ENCODE results near the gene EMILIN3. TPM values are rescaled to one million over a fixed set of nuclear protein-coding genes. Genes with fewer than 3 reads are reported as not detected.

The EMILIN3 gene
- total RNA-seq, 2 experiments from 2014 or later: not detected

- POLR2A ChIA-PET: no interaction called here
- intact Hi-C loops (cut with micrococcal nuclease): no loop called here
- ATAC-seq (no peak), DNase-seq (no peak)
- Mint-ChIP-seq H3K4me3 (no peak overlapping the region), H3K36me3 (ENCODE audit: low read depth) (peaks cover 9% of the 10 kb centered on the region), H3K9me3 (no peaks in the 10 kb centered on the region), H3K27ac (no peak overlapping the region), H3K4me1 (ENCODE audit: low read depth) (peaks cover 13% of the 10 kb centered on the region), H3K27me3 (no peaks in the 10 kb centered on the region)
- CTCF ChIA-PET: no interaction called here
- TF ChIP-seq CTCF (IDR thresholded peaks at IDR 0.05): no peak
Measured at GRCh38 chr20:41406353-41406752, 39.7 kb upstream of the EMILIN3 start.

DNA sequence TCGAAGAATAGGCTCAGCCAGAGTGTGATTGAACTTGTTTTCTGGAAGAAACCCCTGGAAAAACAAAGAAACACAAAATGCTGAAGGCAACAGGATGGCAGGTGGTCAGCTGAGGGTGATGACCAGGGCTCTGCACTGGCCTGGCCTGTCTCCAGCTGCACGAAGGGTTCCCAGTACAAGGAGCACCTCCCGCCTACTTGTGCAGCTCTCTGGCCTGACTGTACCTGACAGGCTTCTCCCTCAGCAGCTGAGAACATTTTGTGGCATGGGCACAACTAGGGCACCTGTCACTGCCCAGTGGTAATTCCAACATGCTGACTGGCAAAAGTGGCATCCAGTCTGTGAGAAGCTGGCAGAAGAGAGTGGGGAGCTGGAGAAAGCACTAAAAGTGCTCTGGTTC lies 38.8 kb upstream of the EMILIN3 start:
- H3K9me3 Mint-ChIP-seq: no peaks in the 10 kb centered on the region
- peaks cover 9% of the 10 kb centered on the region for H3K36me3 Mint-ChIP-seq (ENCODE audit: low read depth)
- H3K4me3 Mint-ChIP-seq: no peak overlapping the region
- no peak for ATAC-seq
- ChIA-PET CTCF (no interaction called here), POLR2A (no interaction called here)
- TF ChIP-seq CTCF (IDR thresholded peaks at IDR 0.05): no peak
- intact Hi-C loops (cut with micrococcal nuclease): no loop called here
- H3K27ac Mint-ChIP-seq: no peak overlapping the region
- peaks cover 13% of the 10 kb centered on the region for H3K4me1 Mint-ChIP-seq (ENCODE audit: low read depth)
- H3K27me3 Mint-ChIP-seq: no peaks in the 10 kb centered on the region
- DNase-seq: no peak

DNA sequence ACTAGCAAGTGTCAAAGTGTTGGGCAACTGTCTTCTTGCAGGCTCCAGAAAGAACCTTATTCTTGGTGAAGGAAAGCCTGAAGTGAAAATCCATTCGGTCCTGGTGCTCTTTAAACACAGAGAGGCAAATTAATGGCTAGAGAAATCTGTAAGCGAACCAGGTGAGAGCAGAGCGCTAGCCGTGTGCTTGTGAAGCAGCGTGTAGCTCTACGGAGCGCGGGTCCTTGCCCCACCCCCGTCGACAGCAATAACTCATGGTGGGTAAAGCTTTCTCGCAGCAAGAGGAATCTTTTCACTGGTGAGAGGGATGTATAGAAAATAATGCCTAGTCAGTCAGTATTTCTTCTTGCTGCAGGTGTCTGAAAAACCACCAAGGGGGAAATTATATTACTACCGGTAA lies 37.0 kb upstream of the EMILIN3 start:
- Mint-ChIP-seq H3K9me3 (no peaks in the 10 kb centered on the region), H3K36me3 (ENCODE audit: low read depth) (peaks cover 6% of the 10 kb centered on the region), H3K27ac (no peak overlapping the region), H3K27me3 (no peaks in the 10 kb centered on the region), H3K4me1 (ENCODE audit: low read depth) (peaks cover 4% of the 10 kb centered on the region), H3K4me3 (no peak overlapping the region)
- POLR2A ChIA-PET: no interaction called here
- TF ChIP-seq CTCF (IDR thresholded peaks at IDR 0.05): no peak
- CTCF ChIA-PET: no interaction called here
- intact Hi-C loops (cut with micrococcal nuclease): no loop called here
- DNase-seq: no peak
- no peak for ATAC-seq

GRCh38 chr20:41398408-41398807 lies 31.8 kb upstream of the EMILIN3 start:
- no peak overlapping the region for H3K4me3 Mint-ChIP-seq
- no peak overlapping the region for H3K27ac Mint-ChIP-seq
- H3K4me1 Mint-ChIP-seq (ENCODE audit: low read depth): no peaks in the 10 kb centered on the region
- no peaks in the 10 kb centered on the region for H3K9me3 Mint-ChIP-seq
- H3K36me3 Mint-ChIP-seq (ENCODE audit: low read depth): peaks cover 2% of the 10 kb centered on the region
- ChIA-PET CTCF (no interaction called here), POLR2A (no interaction called here)
- no peaks in the 10 kb centered on the region for H3K27me3 Mint-ChIP-seq
- no peak for TF ChIP-seq CTCF (IDR thresholded peaks at IDR 0.05)
- intact Hi-C loops (cut with micrococcal nuclease): no loop called here
- DNase-seq (no peak), ATAC-seq (no peak)

DNA sequence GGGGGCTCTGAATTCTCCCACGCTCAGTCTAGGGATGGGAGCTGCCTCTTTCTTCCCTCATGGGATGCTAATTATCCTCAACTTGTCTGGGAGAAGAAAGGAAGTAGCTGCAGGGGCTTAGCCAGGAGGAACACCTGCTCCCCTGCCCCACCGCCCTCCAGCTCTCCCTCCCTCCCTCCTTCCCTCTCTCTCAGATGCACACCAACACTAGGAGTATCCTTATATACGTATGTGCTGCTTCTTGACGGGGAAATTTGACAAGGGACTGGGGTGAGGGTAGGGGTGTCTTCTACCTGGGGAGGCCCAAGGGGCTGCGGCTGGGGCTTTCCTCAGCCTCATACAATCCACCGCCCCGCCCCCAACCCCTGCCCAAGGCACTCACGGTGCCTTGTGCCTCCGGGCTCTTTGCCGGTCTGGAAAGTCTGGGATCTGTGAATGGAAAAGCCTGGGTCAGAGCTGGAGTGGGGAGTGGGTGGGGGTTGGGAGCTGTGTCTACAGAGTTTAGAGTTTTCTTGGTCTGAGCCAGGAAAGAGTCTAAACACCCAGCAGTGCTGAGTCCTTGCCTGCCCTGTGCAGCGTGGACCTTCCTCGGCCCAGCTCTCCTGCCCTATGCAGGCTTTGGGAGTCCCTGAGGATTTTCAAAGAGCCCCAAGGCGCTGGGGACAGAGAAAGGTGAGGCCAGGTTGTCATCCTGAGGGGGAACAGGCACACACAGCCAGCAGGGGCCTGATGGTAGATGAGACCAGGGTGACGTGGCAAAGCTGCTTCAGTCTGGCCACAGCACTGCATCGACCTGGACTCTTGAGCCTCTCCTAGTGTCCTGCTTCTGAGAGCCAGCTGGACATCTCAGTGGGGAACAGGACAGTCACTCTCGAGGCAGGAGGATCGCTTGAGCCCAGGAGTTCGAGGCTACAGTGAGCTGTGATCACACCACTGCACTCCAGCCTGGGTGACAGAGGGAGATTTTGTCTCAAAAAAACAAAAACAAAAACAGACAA lies 29.3 kb upstream of the EMILIN3 start:
- intact Hi-C loops (cut with micrococcal nuclease): no loop called here
- no peak overlapping the region for H3K4me3 Mint-ChIP-seq
- no peaks in the 10 kb centered on the region for H3K36me3 Mint-ChIP-seq (ENCODE audit: low read depth)
- POLR2A ChIA-PET: interaction anchor here (0.6 kb wide), 1 partner anchor 487 kb away, joined by 3 read pairs; no protein-coding TSS in a partner anchor
- no peak overlapping the region for H3K27ac Mint-ChIP-seq
- CTCF ChIA-PET: no interaction called here
- no peak for DNase-seq
- H3K4me1 Mint-ChIP-seq (ENCODE audit: low read depth): no peaks in the 10 kb centered on the region
- no peaks in the 10 kb centered on the region for H3K27me3 Mint-ChIP-seq
- no peak for ATAC-seq
- H3K9me3 Mint-ChIP-seq: no peaks in the 10 kb centered on the region
- no peak for TF ChIP-seq CTCF (IDR thresholded peaks at IDR 0.05)
